Lower leg skin (tissue), 4 donors: ENCODE data around the gene VGLL3. TPM values are rescaled to one million over a fixed set of nuclear protein-coding genes. Genes with fewer than 3 reads are reported as not detected.

ENCODE experiments used
- DNase-seq, 2 donors: peaks; one replicate each; pipeline ENCODE4 v3.0.0-alpha.2; 2019; ENCODE audit warnings: low spot score in 2 of 2
- H3K4me3 ChIP-seq: fragments of 200-600 bp; sonication (generic); 2 replicates; pipeline ENCODE4 v1.5.1; 2017; ENCODE audit warnings: mild to moderate bottlenecking, low read depth; ENCODE audit not compliant: poor library complexity, severe bottlenecking
- POLR2A ChIP-seq, 2 donors: fragments of 450-650 bp; IDR thresholded peaks; one replicate each; pipeline ENCODE4 v1.6.1; 2016 to 2017; ENCODE audit warnings: antibody characterized with exemption in 2 of 2, mild to moderate bottlenecking in 1 of 2, moderate library complexity in 1 of 2
- WGBS, 2 donors: methylation state at CpG; one replicate each; pipeline ENCODE4 v1.1.5; 2018; 5-methylcytosine and 5-hydroxymethylcytosine counted together
- intact Hi-C: fragments of 100-400 bp; cut with DNase I; formaldehyde crosslinking; loops from one replicate; pipeline ENCODE4 v1.15.0; 2023; ENCODE audit warnings: low total_unique reads
- total RNA-seq, 4 donors: library from RNA; depleted of rRNA; stranded (reverse); fragments of >200 nt; gene quantifications; one replicate each; pipeline ENCODE4 v1.1.0, GENCODE V29; 2016
- TF ChIP-seq, protein P1 (sequence below), 3 donors: fragments of 450-650 bp; IDR thresholded peaks; one replicate each; pipeline ENCODE4 v1.5.1; 2016; ENCODE audit warnings: antibody characterized with exemption in 3 of 3, mild to moderate bottlenecking in 3 of 3, moderate library complexity in 2 of 3

VGLL3 gene
- total RNA-seq, 4 donors from 2014 or later: 8.0 to 24.7 (median 10.3) TPM

DNA sequence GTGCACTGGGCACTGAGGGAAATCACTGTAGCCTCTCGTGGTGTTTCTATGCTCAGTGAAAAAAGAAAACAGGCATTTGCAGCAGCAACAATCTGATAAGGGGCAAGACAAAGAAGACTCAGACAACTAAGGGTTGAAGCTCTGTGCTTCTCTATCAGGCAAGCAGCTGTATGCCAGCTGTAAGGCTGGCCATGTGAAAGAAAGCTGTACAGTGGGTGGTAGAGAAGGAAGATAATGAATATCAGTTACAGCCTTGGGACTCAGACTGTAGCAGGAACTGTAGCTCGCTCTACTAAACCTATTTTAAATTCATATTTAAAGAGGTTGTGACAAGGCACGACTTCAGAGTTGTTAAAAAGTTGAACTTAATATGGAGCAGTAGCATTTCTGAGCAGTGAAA, 76.3 kb downstream of the VGLL3 start:
- H3K4me3 ChIP-seq: no peak overlapping the region
- no peak for DNase-seq
- intact Hi-C loops: no loop called here
- no peak for TF ChIP-seq POLR2A (IDR thresholded peaks at IDR 0.05)
- TF ChIP-seq, protein P1, sequence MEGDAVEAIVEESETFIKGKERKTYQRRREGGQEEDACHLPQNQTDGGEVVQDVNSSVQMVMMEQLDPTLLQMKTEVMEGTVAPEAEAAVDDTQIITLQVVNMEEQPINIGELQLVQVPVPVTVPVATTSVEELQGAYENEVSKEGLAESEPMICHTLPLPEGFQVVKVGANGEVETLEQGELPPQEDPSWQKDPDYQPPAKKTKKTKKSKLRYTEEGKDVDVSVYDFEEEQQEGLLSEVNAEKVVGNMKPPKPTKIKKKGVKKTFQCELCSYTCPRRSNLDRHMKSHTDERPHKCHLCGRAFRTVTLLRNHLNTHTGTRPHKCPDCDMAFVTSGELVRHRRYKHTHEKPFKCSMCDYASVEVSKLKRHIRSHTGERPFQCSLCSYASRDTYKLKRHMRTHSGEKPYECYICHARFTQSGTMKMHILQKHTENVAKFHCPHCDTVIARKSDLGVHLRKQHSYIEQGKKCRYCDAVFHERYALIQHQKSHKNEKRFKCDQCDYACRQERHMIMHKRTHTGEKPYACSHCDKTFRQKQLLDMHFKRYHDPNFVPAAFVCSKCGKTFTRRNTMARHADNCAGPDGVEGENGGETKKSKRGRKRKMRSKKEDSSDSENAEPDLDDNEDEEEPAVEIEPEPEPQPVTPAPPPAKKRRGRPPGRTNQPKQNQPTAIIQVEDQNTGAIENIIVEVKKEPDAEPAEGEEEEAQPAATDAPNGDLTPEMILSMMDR (IDR thresholded peaks at IDR 0.05): no peak
- 70 to 71% methylated on average over 3 of the region's 3 CpGs for WGBS, 2 donors

DNA sequence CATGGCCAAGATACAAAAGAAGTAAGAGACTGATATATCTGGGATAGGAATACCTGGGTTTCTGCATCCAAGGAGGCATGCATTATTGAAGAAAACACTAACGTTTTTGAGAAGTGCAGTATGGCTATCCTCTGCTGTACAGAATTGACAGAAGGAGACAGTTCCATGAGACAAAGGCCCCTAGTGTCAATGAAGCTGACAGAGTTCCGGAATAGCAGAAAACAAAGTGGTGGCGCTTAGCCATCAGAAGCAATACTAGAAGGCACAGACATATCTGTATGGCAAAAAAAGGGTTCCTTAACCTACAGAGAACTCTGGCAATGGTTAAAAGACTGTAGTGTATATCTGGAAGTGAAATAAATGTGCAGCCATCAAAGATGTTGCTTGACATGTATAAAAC, 77.8 kb downstream of the VGLL3 start:
- no peak for DNase-seq
- intact Hi-C loops: no loop called here
- TF ChIP-seq, protein P1 (IDR thresholded peaks at IDR 0.05): no peak
- TF ChIP-seq POLR2A (IDR thresholded peaks at IDR 0.05): no peak
- H3K4me3 ChIP-seq: no peak overlapping the region
- 83 to 90% methylated on average over 3 of the region's 3 CpGs for WGBS, 2 donors

DNA sequence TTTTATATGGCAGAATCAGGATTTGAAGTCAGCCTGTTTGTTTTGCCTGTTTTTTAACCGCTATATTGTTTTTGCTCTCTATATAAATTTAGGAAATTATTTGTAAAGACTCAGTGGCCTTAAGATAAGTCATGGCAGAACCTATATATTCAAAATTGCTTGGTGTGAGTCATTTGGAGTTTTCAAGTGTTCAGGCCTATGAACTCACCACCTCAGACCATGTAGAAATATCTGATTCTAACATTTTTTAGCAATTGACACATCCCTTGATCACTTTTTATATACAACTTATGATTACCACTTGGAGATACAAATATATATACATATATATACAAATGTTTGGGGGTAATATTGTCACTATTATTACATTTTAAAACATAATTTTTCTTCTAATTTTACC, 95.7 kb downstream of the VGLL3 start:
- 50 to 98% methylated on average over 1 of the region's 1 CpG for WGBS, 2 donors
- no peak for DNase-seq
- intact Hi-C loops: no loop called here
- TF ChIP-seq POLR2A (IDR thresholded peaks at IDR 0.05): no peak
- TF ChIP-seq, protein P1 (IDR thresholded peaks at IDR 0.05): no peak
- H3K4me3 ChIP-seq: no peak overlapping the region

DNA sequence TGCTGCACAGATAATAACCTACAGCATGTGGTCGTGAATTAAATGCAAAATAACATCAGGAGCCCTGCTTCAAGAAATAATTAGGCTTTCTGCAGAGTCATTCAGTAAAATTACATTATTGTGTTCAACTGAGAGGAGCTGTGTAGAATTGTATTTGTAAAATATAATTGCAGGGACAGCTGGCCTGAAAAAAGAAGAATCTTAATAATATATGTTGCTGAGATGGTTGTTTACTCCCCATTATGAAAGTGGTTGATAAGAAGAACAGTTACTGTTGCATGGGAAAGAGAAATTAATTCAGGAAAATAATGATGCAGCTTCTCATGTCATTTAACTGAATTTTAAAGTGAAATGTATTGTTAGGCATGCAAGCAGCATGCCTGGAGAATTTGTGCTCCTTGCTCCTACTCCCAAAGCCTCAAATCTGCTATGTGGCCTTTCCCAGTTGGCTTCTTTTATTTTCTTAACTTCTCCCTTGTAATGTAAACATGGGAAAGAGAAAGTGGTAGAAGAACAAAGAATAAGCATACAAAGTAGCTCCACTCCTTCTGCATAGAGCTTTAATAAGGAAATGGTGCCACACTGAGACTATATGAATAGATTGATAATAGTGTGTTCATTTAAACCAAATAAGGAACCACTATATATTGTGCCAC, 100.1 kb downstream of the VGLL3 start:
- 75 to 85% methylated on average over 1 of the region's 1 CpG for WGBS, 2 donors
- DNase-seq: no peak

More for the DNA sequence above, 100.1 kb downstream of the VGLL3 start:
- no peak for TF ChIP-seq POLR2A (IDR thresholded peaks at IDR 0.05)
- TF ChIP-seq, protein P1 (IDR thresholded peaks at IDR 0.05): no peak
- no peak overlapping the region for H3K4me3 ChIP-seq
- intact Hi-C loops: no loop called here

Other genes with a start within 250 kb of the VGLL3 start
- gene CHMP2B, start 236.2 kb upstream of the VGLL3 start, total RNA-seq: 10 to 100 TPM; 30.3 to 37.0 (median 36.6) TPM